GM23338 (cell line): ENCODE results near the gene STX5. TPM values are rescaled to one million over a fixed set of nuclear protein-coding genes. Genes with fewer than 3 reads are reported as not detected.
A peak's percentile ranks its signal among the peaks of the same experiment; 100 is the strongest.

Experiments used
- ATAC-seq: fragments of 200-7000 bp; cut with Tn5 transposase; 3 replicates; pipeline ENCODE4 v1.9.1; 2020
- DNase-seq: peaks from one replicate; pipeline ENCODE4 v3.0.0-alpha.2; 2015; ENCODE audit warnings: low spot score
- H2AFZ ChIP-seq: fragments of 200-600 bp; sonication (generic); 2 replicates; pipeline ENCODE4 v1.8.0; 2016; ENCODE audit warnings: antibody characterized with exemption, mild to moderate bottlenecking, moderate library complexity
- H3F3A ChIP-seq: fragments of 200-600 bp; sonication (generic); replicated peaks from 2 replicates; pipeline ENCODE4 v1.8.0; 2017; ENCODE audit warnings: antibody characterized with exemption, mixed run types, low read depth
- H3K27ac ChIP-seq: fragments of 200-600 bp; sonication (generic); 2 replicates; pipeline ENCODE4 v1.6.1; 2016; ENCODE audit warnings: low read depth
- H3K27me3 ChIP-seq: fragments of 200-600 bp; sonication (generic); 2 replicates; pipeline ENCODE4 v1.8.0; 2016; ENCODE audit warnings: mild to moderate bottlenecking, mixed run types, moderate library complexity; ENCODE audit not compliant: insufficient read depth
- H3K36me3 ChIP-seq: fragments of 200-600 bp; sonication (generic); 2 replicates; pipeline ENCODE4 v1.8.0; 2016; ENCODE audit warnings: mild to moderate bottlenecking; ENCODE audit not compliant: insufficient read depth
- H3K4me1 ChIP-seq: fragments of 200-600 bp; sonication (generic); 2 replicates; pipeline ENCODE4 v1.8.0; 2016; ENCODE audit warnings: mild to moderate bottlenecking, moderate library complexity; ENCODE audit not compliant: insufficient read depth
- H3K4me2 ChIP-seq: fragments of 200-600 bp; sonication (generic); 2 replicates; pipeline ENCODE4 v1.7.1; 2017; ENCODE audit warnings: mixed run types
- H3K4me3 ChIP-seq: fragments of 200-600 bp; sonication (generic); 2 replicates; pipeline ENCODE4 v1.6.1; 2016; ENCODE audit warnings: mixed run types
- H3K79me2 ChIP-seq: fragments of 200-600 bp; sonication (generic); replicated peaks from 2 replicates; pipeline ENCODE4 v1.8.0; 2017; ENCODE audit warnings: mild to moderate bottlenecking; ENCODE audit not compliant: insufficient read depth
- H3K9me2 ChIP-seq: fragments of 200-600 bp; sonication (generic); 2 replicates; pipeline ENCODE4 v1.8.0; 2017; ENCODE audit not compliant: insufficient read depth
- H4K20me1 ChIP-seq: fragments of 200-600 bp; sonication (generic); replicated peaks from 2 replicates; pipeline ENCODE4 v1.8.0; 2017; ENCODE audit warnings: mild to moderate bottlenecking; ENCODE audit not compliant: insufficient read depth
- H3K27ac Mint-ChIP-seq: 2 replicates; pipeline ENCODE4 v1.8.0; 2020; ENCODE audit warnings: inconsistent platforms, mild to moderate bottlenecking, moderate library complexity, mixed read lengths
- H3K27me3 Mint-ChIP-seq: 3 replicates; pipeline ENCODE4 v1.8.0; 2022; ENCODE audit warnings: low read depth, mild to moderate bottlenecking, moderate library complexity, mixed read lengths, inconsistent platforms; ENCODE audit not compliant: insufficient read depth, poor library complexity
- H3K36me3 Mint-ChIP-seq: 3 replicates; pipeline ENCODE4 v1.8.0; 2021; ENCODE audit warnings: low read depth, mild to moderate bottlenecking, inconsistent platforms, moderate library complexity, mixed read lengths
- H3K4me1 Mint-ChIP-seq: 3 replicates; pipeline ENCODE4 v1.8.0; 2020; ENCODE audit warnings: mild to moderate bottlenecking, inconsistent platforms, mixed read lengths
- H3K4me3 Mint-ChIP-seq: 3 replicates; pipeline ENCODE4 v1.8.0; 2021; ENCODE audit warnings: moderate library complexity, mild to moderate bottlenecking, inconsistent platforms, mixed read lengths
- H3K9me3 Mint-ChIP-seq: 3 replicates; pipeline ENCODE4 v1.8.0; 2020; ENCODE audit warnings: moderate library complexity, mild to moderate bottlenecking, inconsistent platforms, mixed read lengths
- CREB1 ChIP-seq: fragments of 250-450 bp; sonication (Bioruptor Pico); IDR thresholded peaks from 2 replicates; pipeline ENCODE4 v1.5.0; 2020; ENCODE audit warnings: low read depth, mild to moderate bottlenecking, moderate library complexity
- CTCF ChIP-seq, 2 experiments: fragments of 200-600 bp in 1 of 2; sonication (generic) in 1 of 2; conservative IDR thresholded peaks; 2 replicates each; pipeline versions ENCODE4 v1.5.1 to v1.6.1; 2016 to 2017; ENCODE audit warnings: antibody characterized with exemption in 2 of 2, low read depth in 2 of 2, mild to moderate bottlenecking in 2 of 2, moderate library complexity in 1 of 2
- ETS1 ChIP-seq: IDR thresholded peaks from 2 replicates; pipeline ENCODE4 v1.6.1; 2016; ENCODE audit warnings: antibody characterized with exemption
- EZH2 ChIP-seq: fragments of 200-600 bp; sonication (generic); IDR thresholded peaks from one replicate; pipeline ENCODE4 v1.8.0; 2017; ENCODE audit warnings: antibody characterized with exemption, mild to moderate bottlenecking, low read depth; ENCODE audit not compliant: unreplicated experiment
- EZH2phosphoT487 ChIP-seq: fragments of 200-600 bp; sonication (generic); IDR thresholded peaks from one replicate; pipeline ENCODE4 v1.8.1; 2018; ENCODE audit warnings: antibody characterized with exemption; ENCODE audit not compliant: unreplicated experiment
- JUNB ChIP-seq: IDR thresholded peaks from one replicate; pipeline ENCODE4 v1.6.1; 2016; ENCODE audit warnings: antibody characterized with exemption; ENCODE audit not compliant: unreplicated experiment
- NANOG ChIP-seq: IDR thresholded peaks from 2 replicates; pipeline ENCODE4 v1.6.1; 2016; ENCODE audit warnings: antibody characterized with exemption, borderline replicate concordance
- POLR2AphosphoS5 ChIP-seq: IDR thresholded peaks from 2 replicates; pipeline ENCODE4 v1.6.1; 2016; ENCODE audit warnings: antibody characterized with exemption, low read depth
- REST ChIP-seq: IDR thresholded peaks from one replicate; pipeline ENCODE4 v1.6.1; 2018; ENCODE audit warnings: antibody characterized with exemption; ENCODE audit not compliant: unreplicated experiment
- STAT1 ChIP-seq: IDR thresholded peaks from one replicate; pipeline ENCODE4 v1.6.1; 2016; ENCODE audit warnings: antibody characterized with exemption; ENCODE audit not compliant: unreplicated experiment
- ZNF114 ChIP-seq: fragments of 250-450 bp; sonication (Bioruptor Pico); IDR thresholded peaks from 2 replicates; pipeline ENCODE4 v1.5.0; 2020; ENCODE audit warnings: mild to moderate bottlenecking, moderate library complexity
- ZNF331 ChIP-seq: fragments of 250-450 bp; sonication (Bioruptor Pico); IDR thresholded peaks from 2 replicates; pipeline ENCODE4 v1.5.0; 2020; ENCODE audit warnings: low read depth, mild to moderate bottlenecking, moderate library complexity
- ZNF462 ChIP-seq: fragments of 250-450 bp; sonication (Bioruptor Pico); IDR thresholded peaks from 2 replicates; pipeline ENCODE4 v1.5.0; 2020; ENCODE audit warnings: mild to moderate bottlenecking, moderate library complexity
- polyA plus RNA-seq: library from polyadenylated mRNA; unstranded; fragments of >200 nt; fragmentation: Nextera tagmentation; extraction: Ambion mirVana; gene quantifications from 2 replicates; pipeline ENCODE4 v1.2.1, GENCODE V29; 2016
- total RNA-seq: library from RNA; depleted of rRNA; stranded (reverse); fragments of >200 nt; shearing (Covaris generic); gene quantifications from 2 replicates; pipeline ENCODE4 v1.2.3, GENCODE V29; 2014

Gene STX5
- total and polyA plus RNA-seq, 2 experiments from 2014 or later, result 7.7 to 22.2 TPM

- Histone ChIP-seq H3F3A (peaks cover 70% of the 10 kb centered on the region), H4K20me1 (peaks cover 56% of the 10 kb centered on the region), H2AFZ (no peak overlapping the region), H3K27me3 (no peaks in the 10 kb centered on the region), H3K79me2 (peaks cover 96% of the 10 kb centered on the region), H3K4me2 (peak overlapping the region; percentile 80), H3K36me3 (peaks cover 61% of the 10 kb centered on the region), H3K27ac (peak overlapping the region; percentile 95), H3K4me3 (peak overlapping the region; percentile 98), H3K9me2 (no peaks in the 10 kb centered on the region), H3K4me1 (peaks cover 35% of the 10 kb centered on the region)
- Mint-ChIP-seq H3K4me1 (peaks cover 52% of the 10 kb centered on the region), H3K27me3 (peaks cover 41% of the 10 kb centered on the region), H3K36me3 (peaks cover 96% of the 10 kb centered on the region), H3K27ac (peak overlapping the region; percentile 100), H3K9me3 (peaks cover 2% of the 10 kb centered on the region; the same call in 2 of the 3 replicates), H3K4me3 (peak overlapping the region; percentile 100)
- DNase-seq (no peak), ATAC-seq (peak; percentile 7)
- TF ChIP-seq ZNF331, result no peak
- no peak for TF ChIP-seq CTCF (conservative IDR thresholded peaks at IDR 0.05; ENCODE audit: low read depth in 2 of 2)
- no peak for TF ChIP-seq ZNF462 (CRISPR knock-in tag)
- TF ChIP-seq EZH2phosphoT487, result no peak
- no peak for TF ChIP-seq ZNF114 (CRISPR knock-in tag)
- no peak for TF ChIP-seq STAT1
- TF ChIP-seq CREB1 (CRISPR knock-in tag), result no peak
- TF ChIP-seq EZH2, result no peak
- no peak for TF ChIP-seq REST
- no peak for TF ChIP-seq ETS1
- TF ChIP-seq JUNB, result no peak
- no peak for TF ChIP-seq NANOG
- TF ChIP-seq POLR2AphosphoS5, result no peak
These were observed 48.5 kb upstream of the STX5 start for GRCh38 chr11:62880231-62880802.
